GM10266 (cell line): Measurements from ENCODE around the gene GALNS.
A peak's percentile ranks its signal among the peaks of the same experiment; 100 is the strongest.

Source experiments
- DNase-seq: peaks from one replicate; pipeline ENCODE4 v3.0.0; 2012; ENCODE audit errors: extremely low spot score
- CTCF ChIP-seq: IDR thresholded peaks from 2 replicates; pipeline ENCODE4 v1.5.1; 2012; ENCODE audit warnings: mild to moderate bottlenecking, low read depth; ENCODE audit not compliant: control insufficient read depth, insufficient read depth; ENCODE audit errors: missing control alignments

GALNS gene

DNA sequence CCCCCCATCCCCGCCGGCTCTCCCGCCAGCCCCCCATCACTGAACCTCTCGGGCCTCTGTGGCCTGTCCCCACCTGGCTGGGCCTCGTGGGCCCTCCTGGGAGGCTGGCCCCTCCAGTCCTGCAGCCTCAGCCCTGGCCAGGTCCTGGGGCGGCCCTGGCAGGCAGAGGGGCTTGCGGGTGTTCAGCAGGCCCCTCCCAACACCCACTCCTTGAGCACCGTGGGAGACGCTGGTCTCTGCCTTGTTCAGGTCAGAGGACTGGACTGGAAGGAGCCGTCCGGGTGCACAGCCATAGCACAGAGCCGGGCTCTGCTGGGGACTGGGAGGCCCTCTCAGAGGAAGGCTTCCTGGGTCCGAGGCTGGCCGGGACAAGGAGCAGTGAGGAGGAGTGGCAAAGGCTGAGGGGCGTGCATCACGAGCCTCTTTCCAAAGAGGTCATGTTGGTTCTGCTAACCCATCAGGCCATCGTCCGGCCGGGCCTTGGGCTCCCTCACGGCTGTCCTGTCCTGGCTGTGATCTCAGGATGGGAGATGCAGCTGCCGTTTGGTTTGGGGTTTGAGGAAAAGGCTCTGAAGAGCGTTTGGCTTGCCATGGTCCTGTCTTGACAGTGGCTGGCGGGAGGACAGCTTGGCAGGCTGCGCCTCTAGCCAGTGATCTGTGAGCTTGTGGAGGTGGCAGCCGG lies 16.0 kb upstream of the GALNS start:
- no peak for DNase-seq
- TF ChIP-seq CTCF: no peak

- no peak for DNase-seq
- TF ChIP-seq CTCF: no peak
Measured at GRCh38 chr16:88871730-88872416, 15.1 kb upstream of the GALNS start.

DNA sequence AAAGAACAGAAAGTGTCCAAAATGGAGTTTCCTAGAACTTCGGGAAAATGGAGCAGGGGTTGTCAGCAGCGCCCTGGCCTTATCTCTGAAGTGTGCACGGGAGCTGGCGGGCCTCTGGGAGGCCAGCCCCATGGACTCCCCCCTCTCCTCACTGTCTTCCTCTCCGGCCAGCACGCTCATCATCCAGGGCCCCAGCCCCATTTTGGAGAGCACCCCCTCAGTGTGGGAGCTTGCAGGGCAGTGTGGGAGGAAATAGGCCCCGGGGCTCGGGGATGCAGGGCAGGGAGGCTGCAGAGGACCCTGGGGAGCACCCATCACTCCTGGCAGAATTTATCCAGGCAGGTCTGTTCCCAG lies 14.6 kb upstream of the GALNS start:
- TF ChIP-seq CTCF: no peak
- DNase-seq: no peak

DNA sequence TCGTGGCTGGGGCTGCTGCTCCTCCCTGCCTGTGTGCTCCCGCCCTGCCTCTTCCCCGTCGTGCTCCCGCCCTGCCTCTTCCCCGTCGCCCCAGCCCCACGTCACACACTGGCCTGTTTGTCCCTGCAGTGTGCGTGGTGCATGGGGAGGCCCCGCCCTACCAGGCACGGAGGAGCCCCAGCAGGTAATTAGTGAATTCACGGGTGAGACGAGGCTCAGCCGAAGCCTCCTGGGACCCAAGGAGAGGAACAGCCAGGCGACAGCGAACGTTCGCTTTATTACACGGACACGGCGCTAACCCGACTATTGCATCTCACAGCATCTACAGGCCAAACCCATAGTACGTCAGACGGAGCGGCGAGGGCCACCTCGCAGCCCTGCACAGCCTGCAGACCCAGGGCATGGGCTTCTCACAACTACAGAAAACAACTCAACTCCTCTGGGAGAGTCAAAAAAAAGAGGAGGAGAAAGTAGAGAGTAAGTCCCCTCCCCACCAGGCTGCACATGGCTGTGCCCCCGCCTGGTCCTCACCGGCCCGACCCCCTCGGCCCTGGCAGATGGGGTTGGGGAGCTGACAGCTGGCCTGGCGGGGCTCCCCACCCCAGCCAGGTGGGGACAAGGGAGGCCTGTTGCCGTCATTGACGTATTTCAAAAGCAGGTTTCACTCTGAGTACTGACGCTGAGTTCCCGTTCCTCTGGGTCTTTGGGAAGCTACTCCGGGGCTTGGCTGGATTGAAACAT lies 14.0 kb upstream of the GALNS start:
- no peak for TF ChIP-seq CTCF
- DNase-seq: peak; percentile 67

GRCh38 chr16:88869673-88869980 lies 12.9 kb upstream of the GALNS start:
- DNase-seq: no peak
- no peak for TF ChIP-seq CTCF

GRCh38 chr16:88868974-88869672 lies 12.4 kb upstream of the GALNS start:
- TF ChIP-seq CTCF: no peak
- no peak for DNase-seq

- no peak for TF ChIP-seq CTCF
- DNase-seq: no peak
Measured at GRCh38 chr16:88867581-88868246, 11.0 kb upstream of the GALNS start.
